Neural cell (in vitro differentiated cells): ENCODE data around the gene C1orf21.

Experiments
- EP300 ChIP-seq: fragments of 450-650 bp; conservative IDR thresholded peaks from 2 replicates; pipeline ENCODE4 v1.6.1; 2014; ENCODE audit warnings: antibody characterized with exemption, mild to moderate bottlenecking, moderate library complexity; ENCODE audit not compliant: poor library complexity, severe bottlenecking
- EZH2 ChIP-seq: fragments of 200-600, 300-800 bp; shearing (Covaris generic), sonication (generic); IDR thresholded peaks from 2 replicates; pipeline ENCODE4 v1.6.1; 2014; ENCODE audit warnings: antibody characterized with exemption, low read length, borderline replicate concordance, mild to moderate bottlenecking; ENCODE audit not compliant: insufficient read depth, poor library complexity, severe bottlenecking
- MXI1 ChIP-seq: fragments of 450-650 bp; conservative IDR thresholded peaks from 2 replicates; pipeline ENCODE4 v1.6.1; 2014; ENCODE audit warnings: antibody characterized with exemption, mild to moderate bottlenecking; ENCODE audit not compliant: poor library complexity, severe bottlenecking
- POLR2AphosphoS5 ChIP-seq: IDR thresholded peaks from 2 replicates; pipeline ENCODE4 v1.6.1; 2012
- RAD21 ChIP-seq: fragments of 450-650 bp; conservative IDR thresholded peaks from 2 replicates; pipeline ENCODE4 v1.6.1; 2014; ENCODE audit warnings: antibody characterized with exemption, mild to moderate bottlenecking, moderate library complexity
- SMC3 ChIP-seq: fragments of 450-650 bp; conservative IDR thresholded peaks from 2 replicates; pipeline ENCODE4 v1.6.1; 2014; ENCODE audit warnings: antibody characterized with exemption, mild to moderate bottlenecking, moderate library complexity; ENCODE audit not compliant: poor library complexity
- TAF1 ChIP-seq: IDR thresholded peaks from 2 replicates; pipeline ENCODE4 v1.6.1; 2012; ENCODE audit warnings: low read depth
- TF ChIP-seq, protein P1 (sequence below): fragments of 450-650 bp; IDR thresholded peaks from 2 replicates; pipeline ENCODE4 v1.5.1; 2014; ENCODE audit warnings: antibody characterized with exemption, mild to moderate bottlenecking, moderate library complexity; ENCODE audit not compliant: poor library complexity, severe bottlenecking
- TF ChIP-seq, protein P2 (sequence below): IDR thresholded peaks from 2 replicates; pipeline ENCODE4 v1.6.1; 2012; ENCODE audit warnings: borderline replicate concordance

DNA sequence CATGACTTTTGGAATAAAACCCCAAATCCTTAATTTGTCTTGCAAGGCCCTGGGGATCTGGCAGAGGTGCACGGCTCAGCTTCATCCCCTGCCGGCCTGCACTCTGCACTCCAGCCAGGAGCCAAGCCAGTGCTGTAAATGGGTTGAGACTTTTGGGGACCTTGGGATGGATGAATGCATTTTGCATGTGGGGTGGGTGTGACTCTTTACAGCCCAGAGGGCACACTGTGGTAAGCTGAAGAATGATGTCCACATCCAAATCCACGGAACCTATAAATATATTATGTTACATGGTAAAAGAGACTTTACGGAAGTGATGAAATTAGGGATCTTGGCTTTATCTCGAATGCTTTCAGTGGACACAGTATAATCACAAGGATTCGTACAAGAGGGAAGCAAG lies 190.0 kb downstream of the C1orf21 start:
- TF ChIP-seq, protein P1, sequence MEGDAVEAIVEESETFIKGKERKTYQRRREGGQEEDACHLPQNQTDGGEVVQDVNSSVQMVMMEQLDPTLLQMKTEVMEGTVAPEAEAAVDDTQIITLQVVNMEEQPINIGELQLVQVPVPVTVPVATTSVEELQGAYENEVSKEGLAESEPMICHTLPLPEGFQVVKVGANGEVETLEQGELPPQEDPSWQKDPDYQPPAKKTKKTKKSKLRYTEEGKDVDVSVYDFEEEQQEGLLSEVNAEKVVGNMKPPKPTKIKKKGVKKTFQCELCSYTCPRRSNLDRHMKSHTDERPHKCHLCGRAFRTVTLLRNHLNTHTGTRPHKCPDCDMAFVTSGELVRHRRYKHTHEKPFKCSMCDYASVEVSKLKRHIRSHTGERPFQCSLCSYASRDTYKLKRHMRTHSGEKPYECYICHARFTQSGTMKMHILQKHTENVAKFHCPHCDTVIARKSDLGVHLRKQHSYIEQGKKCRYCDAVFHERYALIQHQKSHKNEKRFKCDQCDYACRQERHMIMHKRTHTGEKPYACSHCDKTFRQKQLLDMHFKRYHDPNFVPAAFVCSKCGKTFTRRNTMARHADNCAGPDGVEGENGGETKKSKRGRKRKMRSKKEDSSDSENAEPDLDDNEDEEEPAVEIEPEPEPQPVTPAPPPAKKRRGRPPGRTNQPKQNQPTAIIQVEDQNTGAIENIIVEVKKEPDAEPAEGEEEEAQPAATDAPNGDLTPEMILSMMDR: no peak
- no peak for TF ChIP-seq EZH2
- TF ChIP-seq POLR2AphosphoS5: no peak
- no peak for TF ChIP-seq TAF1
- no peak for TF ChIP-seq RAD21
- TF ChIP-seq EP300: no peak
- no peak for TF ChIP-seq MXI1
- TF ChIP-seq, protein P2, sequence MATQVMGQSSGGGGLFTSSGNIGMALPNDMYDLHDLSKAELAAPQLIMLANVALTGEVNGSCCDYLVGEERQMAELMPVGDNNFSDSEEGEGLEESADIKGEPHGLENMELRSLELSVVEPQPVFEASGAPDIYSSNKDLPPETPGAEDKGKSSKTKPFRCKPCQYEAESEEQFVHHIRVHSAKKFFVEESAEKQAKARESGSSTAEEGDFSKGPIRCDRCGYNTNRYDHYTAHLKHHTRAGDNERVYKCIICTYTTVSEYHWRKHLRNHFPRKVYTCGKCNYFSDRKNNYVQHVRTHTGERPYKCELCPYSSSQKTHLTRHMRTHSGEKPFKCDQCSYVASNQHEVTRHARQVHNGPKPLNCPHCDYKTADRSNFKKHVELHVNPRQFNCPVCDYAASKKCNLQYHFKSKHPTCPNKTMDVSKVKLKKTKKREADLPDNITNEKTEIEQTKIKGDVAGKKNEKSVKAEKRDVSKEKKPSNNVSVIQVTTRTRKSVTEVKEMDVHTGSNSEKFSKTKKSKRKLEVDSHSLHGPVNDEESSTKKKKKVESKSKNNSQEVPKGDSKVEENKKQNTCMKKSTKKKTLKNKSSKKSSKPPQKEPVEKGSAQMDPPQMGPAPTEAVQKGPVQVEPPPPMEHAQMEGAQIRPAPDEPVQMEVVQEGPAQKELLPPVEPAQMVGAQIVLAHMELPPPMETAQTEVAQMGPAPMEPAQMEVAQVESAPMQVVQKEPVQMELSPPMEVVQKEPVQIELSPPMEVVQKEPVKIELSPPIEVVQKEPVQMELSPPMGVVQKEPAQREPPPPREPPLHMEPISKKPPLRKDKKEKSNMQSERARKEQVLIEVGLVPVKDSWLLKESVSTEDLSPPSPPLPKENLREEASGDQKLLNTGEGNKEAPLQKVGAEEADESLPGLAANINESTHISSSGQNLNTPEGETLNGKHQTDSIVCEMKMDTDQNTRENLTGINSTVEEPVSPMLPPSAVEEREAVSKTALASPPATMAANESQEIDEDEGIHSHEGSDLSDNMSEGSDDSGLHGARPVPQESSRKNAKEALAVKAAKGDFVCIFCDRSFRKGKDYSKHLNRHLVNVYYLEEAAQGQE: no peak
- no peak for TF ChIP-seq SMC3
